Measurements from ENCODE around the gene HIP1R. TPM values are rescaled to one million over a fixed set of nuclear protein-coding genes. Genes with fewer than 3 reads are reported as not detected.

Gene HIP1R
- total RNA-seq, 1 donor from 2014 or later = 22.2 TPM

- peaks cover 30% of the 10 kb centered on the region for H3K4me1 Mint-ChIP-seq (ENCODE audit: low read depth, unreplicated experiment)
Measured at GRCh38 chr12:122895704-122896636, 60.7 kb downstream of the HIP1R start, which contains the start of gene VPS37B. VPS37B (minus strand) TSS chr12:122896124; CDS start chr12:122896062, 62 bp downstream.

GRCh38 chr12:122896662-122897061 lies 61.4 kb downstream of the HIP1R start:
- Histone ChIP-seq H3K4me1 (ENCODE audit: insufficient read depth, low read length) (peaks cover 41% of the 10 kb centered on the region), H3K9ac (ENCODE audit: low read length) (no peak overlapping the region), H2AFZ (ENCODE audit: low read depth, low read length) (no peak overlapping the region), H3K27me3 (ENCODE audit: insufficient read depth, low read length) (no peaks in the 10 kb centered on the region), H3K36me3 (ENCODE audit: insufficient read depth, low read length) (no peaks in the 10 kb centered on the region), H3K9me3 (ENCODE audit: insufficient read depth, low read depth, low read length) (no peaks in the 10 kb centered on the region), H4K20me1 (ENCODE audit: insufficient read depth, low read length) (peaks cover 21% of the 10 kb centered on the region), H3K4me3 (ENCODE audit: insufficient read depth, low read depth, low read length) (no peak overlapping the region), H3K79me2 (ENCODE audit: insufficient read depth, low read length) (peaks cover 42% of the 10 kb centered on the region), H3K27ac (ENCODE audit: low read depth, low read length) (no peak overlapping the region), H3K4me2 (ENCODE audit: low read length) (no peak overlapping the region)
- Mint-ChIP-seq H3K9me3 (ENCODE audit: unreplicated experiment) (peaks cover 4% of the 10 kb centered on the region), H3K27me3 (ENCODE audit: low read depth, unreplicated experiment) (no peaks in the 10 kb centered on the region), H3K4me3 (ENCODE audit: unreplicated experiment) (peak overlapping the region; percentile 97), H3K27ac (ENCODE audit: unreplicated experiment) (peak overlapping the region; percentile 85), H3K36me3 (ENCODE audit: low read depth, unreplicated experiment) (no peaks in the 10 kb centered on the region), H3K4me1 (ENCODE audit: low read depth, unreplicated experiment) (peaks cover 24% of the 10 kb centered on the region)
- DNase-seq (ENCODE audit: low read depth) (no peak), FAIRE-seq (no peak)
- TF ChIP-seq EZH2 (IDR thresholded peaks at IDR 0.05; ENCODE audit: insufficient read depth, low read length) = no peak

More at GRCh38 chr12:122895704-122896636, 60.7 kb downstream of the HIP1R start, which contains the start of gene VPS37B:
- DNase-seq (ENCODE audit: low read depth) (peak; percentile 76), FAIRE-seq (no peak)
- peak within 1 kb of the TSS; percentile 88 for H3K27ac ChIP-seq (ENCODE audit: low read depth, low read length)
- H3K9ac ChIP-seq (ENCODE audit: low read length) = peak within 1 kb of the TSS; percentile 98
- H3K4me2 ChIP-seq (ENCODE audit: low read length) = peak within 1 kb of the TSS; percentile 98
- peaks cover 48% of the 10 kb centered on the region for H3K4me1 ChIP-seq (ENCODE audit: insufficient read depth, low read length)
- H3K27me3 ChIP-seq (ENCODE audit: insufficient read depth, low read length) = no peaks in the 10 kb centered on the region
- H3K36me3 ChIP-seq (ENCODE audit: insufficient read depth, low read length) = no peaks in the 10 kb centered on the region
- peaks cover 49% of the 10 kb centered on the region for H3K79me2 ChIP-seq (ENCODE audit: insufficient read depth, low read length)
- TF ChIP-seq EZH2 (IDR thresholded peaks at IDR 0.05; ENCODE audit: insufficient read depth, low read length) (no peak), CTCF (IDR thresholded peaks at IDR 0.05; ENCODE audit: insufficient read depth, low read depth, low read length) (no peak)
- Mint-ChIP-seq H3K9me3 (ENCODE audit: unreplicated experiment) (peaks cover 4% of the 10 kb centered on the region), H3K27me3 (ENCODE audit: low read depth, unreplicated experiment) (no peaks in the 10 kb centered on the region), H3K27ac (ENCODE audit: unreplicated experiment) (peak within 1 kb of the TSS; percentile 95), H3K36me3 (ENCODE audit: low read depth, unreplicated experiment) (no peaks in the 10 kb centered on the region), H3K4me3 (ENCODE audit: unreplicated experiment) (peak within 1 kb of the TSS; percentile 97)
- peak within 1 kb of the TSS; percentile 62 for H2AFZ ChIP-seq (ENCODE audit: low read depth, low read length)
- H3K9me3 ChIP-seq (ENCODE audit: insufficient read depth, low read depth, low read length) = no peaks in the 10 kb centered on the region
- peaks cover 26% of the 10 kb centered on the region for H4K20me1 ChIP-seq (ENCODE audit: insufficient read depth, low read length)
- peak within 1 kb of the TSS; percentile 90 for H3K4me3 ChIP-seq (ENCODE audit: insufficient read depth, low read depth, low read length)

- no peak overlapping the region for H3K4me3 ChIP-seq (ENCODE audit: insufficient read depth, low read depth, low read length)
- DNase-seq (ENCODE audit: low read depth) (no peak), FAIRE-seq (no peak)
- H3K27ac ChIP-seq (ENCODE audit: low read depth, low read length) = no peak overlapping the region
- peaks cover 14% of the 10 kb centered on the region for H3K4me1 ChIP-seq (ENCODE audit: insufficient read depth, low read length)
- no peak overlapping the region for H3K4me2 ChIP-seq (ENCODE audit: low read length)
- H4K20me1 ChIP-seq (ENCODE audit: insufficient read depth, low read length) = peaks cover 4% of the 10 kb centered on the region
- Mint-ChIP-seq H3K4me3 (ENCODE audit: unreplicated experiment) (no peak overlapping the region), H3K27ac (ENCODE audit: unreplicated experiment) (no peak overlapping the region), H3K27me3 (ENCODE audit: low read depth, unreplicated experiment) (peaks cover 4% of the 10 kb centered on the region), H3K4me1 (ENCODE audit: low read depth, unreplicated experiment) (peaks cover 10% of the 10 kb centered on the region), H3K36me3 (ENCODE audit: low read depth, unreplicated experiment) (no peaks in the 10 kb centered on the region), H3K9me3 (ENCODE audit: unreplicated experiment) (peaks cover 4% of the 10 kb centered on the region)
- no peak overlapping the region for H2AFZ ChIP-seq (ENCODE audit: low read depth, low read length)
- peaks cover 10% of the 10 kb centered on the region for H3K79me2 ChIP-seq (ENCODE audit: insufficient read depth, low read length)
- no peaks in the 10 kb centered on the region for H3K36me3 ChIP-seq (ENCODE audit: insufficient read depth, low read length)
- no peaks in the 10 kb centered on the region for H3K9me3 ChIP-seq (ENCODE audit: insufficient read depth, low read depth, low read length)
- H3K27me3 ChIP-seq (ENCODE audit: insufficient read depth, low read length) = peaks cover 2% of the 10 kb centered on the region
- no peak for TF ChIP-seq EZH2 (IDR thresholded peaks at IDR 0.05; ENCODE audit: insufficient read depth, low read length)
- TF ChIP-seq CTCF (IDR thresholded peaks at IDR 0.05; ENCODE audit: insufficient read depth, low read depth, low read length) = no peak
- H3K9ac ChIP-seq (ENCODE audit: low read length) = no peak overlapping the region
Measured at GRCh38 chr12:122899887-122900286, 64.6 kb downstream of the HIP1R start.

Measured in astrocyte (in vitro differentiated cells and primary cell).